Femur (tissue), 1 donor: ENCODE results near the gene UCN2.

ENCODE experiments used
- DNase-seq: peaks from one replicate; pipeline ENCODE4 v3.0.0-alpha.2; 2017

The UCN2 gene

DNA sequence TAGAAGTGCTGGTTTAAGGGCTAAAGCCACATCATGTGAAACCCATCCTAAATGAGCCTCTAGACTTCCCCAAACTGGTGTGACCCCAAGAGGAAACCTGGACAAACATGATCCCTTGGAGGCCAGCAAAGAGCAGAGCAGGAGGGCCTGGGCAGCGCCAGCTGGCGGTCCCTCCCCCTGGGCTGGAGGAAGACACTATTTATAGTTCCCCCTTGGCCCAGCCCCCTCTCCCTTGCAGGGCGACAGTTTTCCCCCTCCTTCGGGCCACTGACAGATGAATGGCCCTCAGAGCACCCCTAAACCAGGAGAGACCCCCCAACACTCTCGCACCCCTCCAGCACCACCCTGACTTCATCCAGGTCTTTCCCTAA lies 2.9 kb downstream of the UCN2 start:
- peak; percentile 53 for DNase-seq

DNA sequence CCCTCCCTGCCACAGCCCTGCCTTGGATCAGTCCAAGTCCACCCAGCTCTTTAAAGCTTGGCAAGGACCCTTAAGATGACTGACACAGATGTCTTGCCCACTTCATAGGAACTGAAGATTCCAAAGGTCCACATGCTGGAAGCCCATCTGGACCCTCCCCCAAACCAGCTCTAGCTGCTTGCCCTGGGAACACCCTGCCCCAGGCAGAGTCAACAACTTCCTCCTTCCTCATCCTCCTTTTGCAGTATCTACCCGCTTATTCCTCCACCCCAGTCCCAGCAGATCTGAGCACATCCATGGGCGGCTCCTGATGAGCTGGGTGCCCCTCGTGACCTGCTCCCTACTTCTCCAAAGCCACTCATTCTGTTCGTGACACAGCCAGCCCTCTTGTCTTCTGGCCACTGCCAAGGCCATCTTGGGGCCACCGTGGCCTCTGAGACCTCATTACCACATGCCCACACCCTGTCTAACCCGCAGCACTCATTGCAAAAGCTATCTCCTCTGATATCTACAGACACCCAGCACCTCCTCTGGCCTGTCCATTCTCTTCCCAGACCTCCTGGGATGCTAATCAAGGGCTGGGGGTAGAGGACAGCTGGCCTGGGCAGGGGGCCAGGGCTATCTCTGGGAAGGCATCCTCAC lies 5.0 kb downstream of the UCN2 start:
- peak; percentile 51 for DNase-seq

DNA sequence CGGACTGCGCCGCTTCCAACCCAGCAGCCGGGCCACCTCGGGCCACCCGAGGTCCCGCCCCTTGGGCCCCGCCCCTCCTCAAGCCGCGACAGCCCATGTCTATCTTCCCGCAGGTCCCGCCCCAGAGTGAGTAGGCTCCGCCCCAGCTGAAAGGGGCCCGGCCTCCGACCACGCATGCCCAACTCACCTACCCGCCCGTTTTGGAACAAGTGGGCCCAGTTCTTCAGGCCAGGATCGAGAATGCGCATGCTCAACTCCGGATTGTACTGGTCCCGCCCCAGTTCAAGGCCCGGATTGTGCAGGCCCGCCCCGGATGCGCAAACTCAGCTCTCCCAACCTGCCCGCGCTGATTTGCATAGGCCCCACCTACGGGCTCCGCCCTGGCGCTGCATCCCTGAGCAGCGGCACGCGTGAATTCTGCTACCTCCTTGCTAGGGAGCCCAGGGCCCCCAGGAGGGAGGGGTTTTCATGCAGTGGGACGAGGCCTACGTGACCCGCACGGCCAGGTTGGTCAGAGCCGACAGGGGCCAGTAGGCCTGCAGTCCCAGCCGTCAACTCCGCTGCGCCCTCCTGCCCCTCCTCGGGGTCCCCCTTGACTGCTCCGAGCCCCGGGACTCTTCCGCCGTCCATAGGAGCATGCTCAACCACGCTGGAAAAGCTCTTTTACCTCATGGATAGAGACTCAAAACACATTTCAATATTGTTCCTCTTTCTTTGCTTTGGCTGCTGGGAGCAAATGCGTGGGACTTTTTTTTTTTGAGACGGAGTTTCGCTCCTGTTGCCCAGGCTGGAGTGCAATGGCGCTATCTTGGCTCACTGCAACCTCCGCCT lies 6.6 kb downstream of the UCN2 start, which contains the start of gene PFKFB4:
Gene PFKFB4, minus strand, starts transcription at position 8 of the 831 bp plus-strand sequence. CDS start 26 bp downstream, outside the sequence.
- DNase-seq: peak; percentile 100

DNA sequence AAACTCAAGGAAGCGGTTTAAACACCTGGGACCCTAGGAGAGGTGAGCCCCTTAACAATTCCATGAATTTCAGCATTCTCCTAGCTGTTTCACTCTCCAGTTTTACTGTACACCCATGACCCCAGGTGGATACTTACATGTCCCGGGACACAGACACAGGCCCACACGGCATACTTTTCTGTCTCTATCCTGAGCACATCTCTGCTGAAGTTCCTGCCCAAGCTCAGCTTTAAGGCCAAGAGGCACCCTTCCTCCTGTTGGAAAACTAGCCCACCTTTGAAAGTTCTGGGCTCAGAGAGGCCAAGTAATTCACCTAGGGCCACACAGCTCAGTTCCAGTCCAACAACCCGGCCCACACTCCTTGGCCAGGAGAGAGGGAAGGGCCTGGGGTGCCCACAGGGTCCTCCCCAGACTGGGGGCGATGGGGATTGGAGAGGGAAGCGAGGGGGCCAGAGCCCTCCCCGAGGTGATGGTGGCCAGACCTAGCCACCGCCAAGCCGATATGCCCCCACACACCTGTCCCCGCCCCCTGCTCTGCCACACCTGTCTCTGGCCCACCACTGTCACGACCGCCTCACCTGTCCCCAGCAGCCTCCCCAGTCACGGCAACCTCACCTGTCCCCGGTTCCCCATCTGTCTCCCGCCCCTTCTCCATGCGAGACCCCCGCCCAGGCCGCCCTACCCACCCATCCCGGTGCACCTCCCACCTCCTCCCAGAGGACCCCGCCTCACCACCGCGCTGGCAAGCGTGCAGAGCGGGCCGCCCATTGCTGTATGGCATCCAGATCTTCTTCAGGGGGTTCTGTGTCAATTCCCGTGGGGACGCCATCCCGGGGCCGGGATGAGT lies 7.4 kb downstream of the UCN2 start:
- DNase-seq: no peak

DNA sequence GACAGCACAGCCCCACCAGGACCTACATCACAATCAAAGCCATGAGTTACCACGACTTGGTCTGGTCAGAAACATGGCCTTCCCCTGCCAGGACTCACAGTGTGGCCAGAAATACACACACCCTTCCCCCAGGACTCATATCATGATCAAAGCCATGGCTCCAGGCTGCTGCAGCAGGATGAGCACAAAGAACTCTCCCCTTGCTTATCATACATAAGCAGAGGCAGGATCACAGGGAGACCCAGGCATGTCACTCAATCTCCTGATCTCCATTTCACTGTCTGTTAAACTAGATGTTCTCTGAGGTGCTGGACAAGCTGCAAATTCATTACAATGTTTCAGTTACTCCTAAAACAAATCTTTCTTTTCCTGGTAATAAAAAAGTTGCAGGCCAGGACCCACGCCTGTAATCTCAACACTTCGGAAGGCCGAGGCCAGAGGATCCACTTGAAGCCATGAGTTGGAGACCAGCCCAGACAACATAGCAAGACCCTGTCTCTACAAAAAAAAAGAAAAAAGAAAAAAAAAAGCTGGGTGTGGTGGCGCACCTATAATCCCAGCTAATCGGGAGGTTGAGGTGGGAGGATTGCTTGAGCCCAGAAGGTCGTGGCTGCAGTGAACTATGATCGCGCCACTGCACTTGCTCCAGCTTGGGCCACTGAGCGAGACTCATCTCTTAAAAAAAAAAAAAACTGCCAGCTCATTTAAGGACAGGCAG lies 8.2 kb downstream of the UCN2 start:
- no peak for DNase-seq

DNA sequence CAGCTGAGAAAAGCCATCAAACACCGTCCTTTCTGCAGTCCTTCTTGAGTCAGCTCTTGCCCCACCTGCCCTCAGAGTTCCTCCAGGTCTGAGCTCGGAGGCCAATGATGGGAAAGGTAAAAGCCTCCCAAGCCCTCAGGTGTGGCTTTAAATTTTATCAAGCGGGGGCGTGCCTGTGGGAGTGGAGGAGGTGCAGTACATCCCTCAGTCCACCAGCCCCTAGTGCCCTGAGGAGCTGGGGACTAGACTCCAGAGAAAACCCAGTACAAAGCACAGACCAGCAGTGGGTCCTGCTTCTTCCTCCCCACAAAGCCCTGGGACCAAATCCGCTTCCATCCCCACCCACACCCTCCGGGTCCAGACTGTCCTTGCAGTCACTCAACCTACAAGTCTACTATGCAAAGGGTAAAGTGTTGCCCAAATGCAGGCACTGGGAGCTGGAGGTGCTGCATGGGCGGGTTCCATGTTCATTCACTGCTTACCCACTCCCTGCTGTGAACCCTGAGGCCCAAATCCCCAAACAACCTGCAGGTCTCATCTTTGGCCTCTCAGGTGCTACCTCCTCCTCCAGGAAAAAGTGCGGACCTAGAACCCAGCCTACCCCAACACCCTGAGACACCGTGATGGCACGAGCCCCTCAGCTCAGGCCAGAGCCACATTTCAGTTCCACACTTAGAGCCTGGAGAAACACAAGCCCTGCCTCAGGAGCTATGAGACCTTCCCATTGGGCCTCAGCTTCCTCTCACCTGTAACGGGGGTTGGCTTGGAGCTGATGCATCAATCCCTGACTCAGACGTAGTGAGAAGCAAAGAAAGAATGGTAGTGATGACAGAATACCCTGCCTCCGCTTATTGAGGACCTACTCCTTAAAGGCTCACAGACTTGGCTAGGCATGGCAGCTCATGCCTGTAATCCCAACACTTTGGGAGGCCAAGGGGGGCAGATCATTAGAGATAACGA lies 9.4 kb downstream of the UCN2 start:
- DNase-seq: peak; percentile 11

DNA sequence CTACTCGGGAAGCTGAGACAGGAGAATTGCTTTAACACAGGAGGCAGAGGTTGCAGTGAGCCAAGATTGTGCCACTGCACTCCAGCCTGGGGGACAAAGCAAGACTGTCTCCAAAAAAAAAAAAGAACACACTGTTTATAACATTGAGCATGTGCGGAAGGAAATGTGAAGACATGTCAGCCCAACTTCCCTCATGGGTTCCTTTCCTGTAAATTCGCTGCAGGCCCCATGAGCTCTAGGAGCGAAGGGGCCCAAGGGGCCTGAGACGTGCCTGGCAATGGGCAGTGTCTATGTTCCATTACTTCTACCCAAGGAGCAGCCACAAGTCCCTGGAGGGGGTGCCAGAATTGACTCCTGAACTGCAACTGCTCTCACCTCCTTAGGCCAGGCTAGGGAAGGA lies 10.2 kb downstream of the UCN2 start:
- DNase-seq: no peak

DNA sequence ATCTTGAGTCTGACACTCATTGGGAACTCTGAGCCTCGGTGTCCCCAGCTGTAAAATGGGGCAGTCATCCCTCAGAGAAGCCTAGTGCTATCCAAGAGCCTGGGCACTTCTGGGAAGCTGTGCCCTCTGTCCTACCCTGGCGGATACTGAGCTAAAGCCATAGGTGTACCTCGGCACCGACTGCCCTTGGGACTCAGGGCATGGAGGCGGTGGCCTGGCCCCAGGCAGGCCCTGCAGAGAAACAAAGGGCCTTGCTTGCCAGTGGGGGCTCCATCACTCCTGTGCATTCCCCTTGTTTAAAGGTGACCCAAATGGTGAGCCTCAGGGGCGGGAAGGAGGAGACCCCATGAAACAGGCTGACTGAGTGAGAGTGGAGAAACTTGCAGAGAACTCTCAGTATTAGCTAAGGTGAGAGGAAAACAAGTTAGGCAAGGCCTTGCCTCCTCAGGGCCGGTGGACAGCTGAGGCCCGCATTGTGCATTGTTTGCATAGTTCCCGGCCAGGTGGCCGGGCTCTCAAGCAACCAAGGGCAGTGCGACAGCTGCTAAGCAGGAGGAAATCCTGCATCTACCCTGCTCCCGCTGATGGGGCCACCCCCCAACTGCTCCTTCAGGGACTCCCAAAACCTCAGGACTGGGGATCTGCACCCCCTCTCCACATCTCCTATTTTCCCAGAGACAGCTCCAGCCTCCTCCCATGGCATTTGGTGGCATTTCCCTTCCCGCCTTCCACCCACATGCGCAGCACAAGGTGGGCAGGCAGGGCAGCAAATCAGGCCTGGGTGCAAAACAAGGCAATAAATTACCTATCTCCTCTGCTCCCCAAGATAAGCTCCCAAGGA lies 11.2 kb downstream of the UCN2 start:
- DNase-seq: peak; percentile 13

DNA sequence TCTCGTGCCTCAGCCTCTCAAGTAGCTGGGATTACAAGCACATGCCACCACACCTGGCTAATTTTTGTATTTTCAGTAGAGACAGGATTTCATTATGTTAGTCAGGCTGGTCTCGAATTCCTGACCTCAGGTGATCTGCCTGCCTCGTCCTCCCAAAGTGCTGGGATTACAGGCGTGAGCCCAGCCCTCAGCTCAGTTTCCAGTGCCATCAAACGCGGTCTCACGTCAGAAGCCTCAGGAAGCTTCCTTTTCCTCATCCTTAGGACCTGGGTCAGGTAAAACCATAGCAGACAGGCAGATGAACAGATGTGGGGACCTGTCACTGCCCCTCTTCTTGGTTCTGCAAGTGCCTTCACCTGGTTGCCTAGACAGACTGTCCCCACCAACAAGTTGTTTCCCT lies 11.9 kb downstream of the UCN2 start:
- peak; percentile 8 for DNase-seq

DNA sequence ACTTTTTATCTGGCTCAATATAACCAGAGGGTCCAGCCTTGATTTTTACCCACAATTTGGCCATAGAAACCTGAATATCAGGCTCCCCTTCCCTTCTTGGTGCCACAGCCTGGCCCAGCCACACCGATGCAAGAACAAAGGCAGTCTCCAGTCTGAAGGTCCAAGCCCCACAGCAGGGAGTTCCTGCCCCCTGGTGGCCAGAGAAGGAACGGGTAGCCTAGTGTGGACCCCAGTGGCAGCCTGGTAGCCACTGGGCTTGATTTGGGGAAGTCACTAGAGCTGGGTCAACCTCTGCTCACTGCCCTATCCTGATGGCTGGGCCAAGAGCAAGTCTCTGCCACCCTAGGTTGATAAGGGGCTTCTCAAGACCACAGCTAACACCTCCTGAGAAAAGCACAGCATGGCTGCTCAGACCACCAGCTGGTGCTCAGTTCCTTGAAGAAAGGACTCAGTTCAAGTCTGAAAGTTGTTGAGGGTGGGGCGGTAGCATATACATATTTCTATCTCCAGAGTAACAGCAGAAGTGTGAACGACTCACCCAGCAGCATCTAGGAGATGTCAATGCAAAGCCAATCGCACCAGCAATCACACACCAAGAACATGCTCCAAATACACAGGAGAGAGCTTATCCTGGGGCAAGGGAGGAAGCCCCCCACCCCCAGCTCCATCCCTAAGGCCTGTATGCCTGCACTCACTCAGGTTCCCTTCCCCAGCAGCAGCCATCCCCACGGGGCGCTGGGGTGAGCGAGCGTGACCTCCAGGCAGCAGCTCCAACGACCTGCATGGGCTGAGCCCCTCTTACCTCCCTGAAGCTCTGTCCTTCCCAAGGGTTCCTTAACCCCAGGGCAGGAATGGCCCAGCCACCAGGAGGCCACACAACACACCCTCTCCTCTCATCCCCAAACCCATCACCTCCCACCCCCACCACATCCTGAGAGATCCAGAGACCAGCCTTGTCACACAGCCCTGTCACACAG lies 14.6 kb downstream of the UCN2 start:
- peak; percentile 85 for DNase-seq

DNA sequence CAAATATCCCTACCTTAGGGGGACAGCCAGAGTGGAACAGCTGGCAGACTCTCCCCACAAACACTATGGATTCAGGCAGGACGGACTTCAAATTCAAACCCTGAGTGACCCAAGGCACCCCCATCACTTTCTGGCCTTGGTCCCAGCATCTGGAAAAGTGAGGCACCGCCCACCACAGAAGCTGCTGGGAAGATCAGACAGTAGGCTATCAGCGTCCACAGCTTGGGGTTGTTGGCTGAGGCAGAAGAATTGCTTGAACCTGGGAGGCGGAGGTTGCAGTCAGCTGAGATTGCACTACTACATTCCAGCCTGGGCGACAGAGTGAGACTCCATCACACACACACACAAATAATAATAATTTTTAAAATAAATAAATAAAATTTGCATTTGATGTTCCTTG lies 15.5 kb downstream of the UCN2 start:
- DNase-seq: no peak

DNA sequence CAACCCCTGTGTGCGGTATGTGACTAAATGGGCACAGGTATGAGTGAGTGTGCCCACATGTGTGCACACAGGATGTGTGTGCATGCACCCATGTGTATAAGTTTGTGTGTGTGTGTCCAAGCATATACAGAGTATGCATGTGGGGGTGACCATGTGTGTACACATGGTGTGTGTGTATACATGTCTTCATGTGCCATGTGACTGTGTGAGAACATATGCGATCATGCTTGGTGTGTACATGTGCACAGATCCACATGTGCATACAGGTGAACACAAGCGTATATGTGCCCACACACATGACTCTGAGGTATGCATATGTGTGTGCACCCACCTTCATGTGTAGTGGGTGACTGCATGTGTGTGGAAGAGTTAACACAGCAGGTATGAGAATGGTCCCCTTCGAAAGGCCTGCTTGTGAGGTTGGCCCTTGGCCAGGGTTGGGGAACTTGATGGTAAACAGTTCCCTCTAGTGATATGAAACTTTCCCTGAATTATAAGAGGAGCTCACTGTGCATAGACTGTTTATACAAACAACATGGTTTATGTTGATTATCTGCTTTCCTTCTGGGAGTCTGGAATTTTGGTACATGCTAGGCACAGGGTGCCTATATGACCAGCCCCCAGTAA lies 17.3 kb downstream of the UCN2 start:
- DNase-seq: peak; percentile 24

DNA sequence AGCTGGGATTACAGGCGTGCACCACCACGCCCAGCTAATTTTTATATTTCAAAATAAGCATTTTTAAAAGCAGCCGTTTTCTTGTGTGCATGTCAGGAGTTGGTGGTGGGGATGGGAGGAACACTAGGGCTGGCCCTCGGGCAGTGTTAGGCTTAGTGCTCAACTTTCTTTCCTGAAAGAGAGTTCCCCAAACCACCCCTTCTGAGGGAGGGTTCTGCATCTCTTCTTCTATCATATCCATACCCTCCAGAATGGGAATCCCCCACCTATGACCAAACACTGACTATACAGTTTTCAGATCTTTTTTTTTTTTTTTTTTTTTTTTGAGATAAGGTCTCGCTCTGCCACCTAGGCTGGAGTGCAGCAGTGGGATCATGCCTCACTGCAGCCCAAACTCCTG lies 19.4 kb downstream of the UCN2 start:
- DNase-seq: no peak

DNA sequence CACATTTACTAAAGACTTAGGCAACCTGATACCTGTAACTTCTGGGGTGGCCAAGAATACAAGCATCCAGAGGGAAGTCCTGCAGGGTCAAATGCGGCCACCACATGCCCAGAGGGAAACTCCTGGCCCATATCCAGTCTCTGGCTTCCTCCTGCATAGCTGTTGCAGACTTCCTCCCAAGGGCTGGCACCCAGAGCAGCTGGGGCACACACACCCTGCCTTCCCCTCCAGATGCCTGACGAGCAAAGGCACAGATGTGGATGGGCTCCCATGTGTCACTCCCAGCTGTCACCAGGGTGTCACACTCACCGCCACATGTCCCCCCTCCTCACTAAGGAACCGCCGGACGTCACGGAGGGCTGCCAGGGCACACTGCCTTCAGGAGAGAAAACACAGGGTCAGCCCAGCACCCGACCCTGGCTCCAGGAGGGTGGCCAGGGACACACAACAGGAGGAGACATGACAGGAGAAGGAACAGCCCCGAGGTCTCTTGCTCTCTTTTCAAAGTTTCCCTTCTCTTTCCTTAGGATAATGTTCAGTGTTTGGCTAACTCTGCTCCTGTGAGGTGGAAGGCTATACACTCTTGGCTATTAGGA lies 20.2 kb downstream of the UCN2 start:
- DNase-seq: peak; percentile 47

DNA sequence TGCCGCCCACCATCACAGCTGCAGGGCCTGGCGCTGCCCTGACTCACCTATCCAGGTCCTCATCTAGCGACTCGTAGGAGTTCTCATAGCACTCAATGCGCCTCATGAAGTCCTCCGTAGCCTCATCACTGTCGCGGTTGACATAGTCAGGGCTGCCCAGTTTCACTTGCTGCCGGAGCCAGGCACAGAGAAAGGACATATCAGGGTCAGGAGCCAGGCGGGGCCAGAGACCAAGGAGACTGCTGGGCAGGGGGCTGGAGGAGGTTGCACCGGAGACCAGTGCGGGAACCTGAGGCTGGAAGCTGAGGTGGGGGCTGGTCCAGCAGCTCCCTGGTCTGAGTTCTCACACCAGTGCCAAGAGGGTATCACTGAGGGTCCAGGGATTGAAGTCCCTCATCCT lies 25.1 kb downstream of the UCN2 start:
- DNase-seq: no peak

DNA sequence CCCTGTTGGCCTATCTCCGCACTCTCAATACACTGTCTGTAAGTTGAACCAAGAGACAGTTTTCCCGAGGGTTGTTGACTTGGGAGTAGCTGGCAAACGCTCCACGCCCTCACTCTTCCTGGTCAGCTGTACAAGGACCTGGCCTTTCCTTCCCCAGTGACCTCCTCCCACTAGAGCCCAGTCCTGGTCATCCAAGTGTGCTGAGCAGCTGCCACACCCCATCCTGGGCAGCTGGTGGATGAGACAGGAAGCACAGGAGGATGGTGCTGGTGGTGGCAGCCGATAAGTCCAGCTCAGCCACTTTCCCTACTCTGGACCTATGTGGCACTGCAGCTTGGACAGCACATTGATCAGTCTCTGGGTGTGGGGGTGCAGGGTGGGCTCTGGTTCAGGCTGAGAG lies 26.8 kb downstream of the UCN2 start:
- no peak for DNase-seq

DNA sequence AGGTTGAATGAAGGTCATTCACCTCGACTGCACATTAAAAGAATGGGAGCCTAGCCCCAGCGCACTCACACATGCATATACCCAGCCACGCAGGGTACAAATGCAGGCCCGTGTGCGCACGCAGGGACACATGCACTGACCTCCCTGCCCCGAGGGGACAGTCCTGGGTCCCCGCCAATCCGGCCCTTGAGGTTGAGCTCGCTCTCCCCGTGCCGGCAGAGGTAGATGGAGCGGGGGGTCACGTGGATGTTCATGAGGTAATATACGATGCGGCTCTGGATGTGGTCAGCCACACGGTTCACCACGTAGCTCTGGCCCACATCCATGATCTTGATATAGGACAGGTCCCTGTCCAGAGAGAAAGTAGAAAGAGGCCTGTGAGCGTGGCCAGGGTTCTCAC lies 27.5 kb downstream of the UCN2 start:
- no peak for DNase-seq

DNA sequence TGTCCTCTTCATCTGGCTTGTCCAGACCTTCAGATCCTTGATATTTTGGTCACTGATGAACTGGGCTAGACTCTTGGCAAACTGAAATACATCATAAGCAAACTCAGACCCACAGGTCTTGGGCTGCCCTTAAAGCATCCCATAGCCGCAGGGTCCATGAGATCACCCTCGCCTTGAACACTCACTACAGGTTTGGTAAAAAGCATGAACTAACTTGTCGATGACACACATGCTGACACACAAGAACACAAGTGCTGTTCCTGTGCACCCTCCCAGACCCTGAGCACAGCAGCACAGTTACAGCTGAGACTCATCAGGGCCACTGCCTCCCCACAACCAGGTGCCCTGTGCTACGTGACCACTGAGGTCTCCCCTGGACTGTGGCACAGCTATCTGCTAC lies 28.0 kb downstream of the UCN2 start:
- no peak for DNase-seq

DNA sequence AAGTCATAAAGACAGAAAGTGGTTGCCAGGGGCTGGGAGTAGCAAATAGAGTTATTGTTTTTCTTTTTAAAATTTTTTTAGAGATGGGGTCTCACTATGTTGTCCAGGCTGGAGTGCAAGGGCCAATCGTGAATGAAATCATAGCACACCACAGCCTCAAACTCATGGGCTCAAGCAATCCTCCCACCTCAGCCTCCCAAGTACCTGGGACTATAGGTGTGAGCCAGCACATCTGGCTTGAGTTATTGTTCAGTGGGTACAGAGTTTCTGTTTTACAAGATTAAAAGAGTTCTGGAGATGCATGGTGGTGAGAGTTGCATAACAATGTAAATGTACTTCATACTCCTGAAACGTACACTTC lies 30.6 kb downstream of the UCN2 start:
- DNase-seq: no peak
